Measurements from ENCODE around the gene LGI4. TPM values are rescaled to one million over a fixed set of nuclear protein-coding genes. Genes with fewer than 3 reads are reported as not detected.

The LGI4 gene
- total RNA-seq, 4 donors from 2014 or later = 32.0 to 58.6 (median 49.2) TPM

GRCh38 chr19:35075202-35076025, 59.4 kb downstream of the LGI4 start:
- TF ChIP-seq POLR2AphosphoS5 (IDR thresholded peaks at IDR 0.05) = no peak
- no peak for TF ChIP-seq EP300 (IDR thresholded peaks at IDR 0.05)
- no peak for TF ChIP-seq POLR2A (IDR thresholded peaks at IDR 0.05; ENCODE audit: low read depth)
- TF ChIP-seq CTCF (IDR thresholded peaks at IDR 0.05) = no peak
- Histone ChIP-seq H3K27me3 (no peaks in the 10 kb centered on the region), H3K4me3 (no peak overlapping the region), H3K4me1 (no peaks in the 10 kb centered on the region), H3K36me3 (no peaks in the 10 kb centered on the region), H3K9me3 (peaks cover 0 to 4% (median 4%) of the 10 kb centered on the region in 4 donors), H3K27ac (replicated peaks in 1 of 4) (no peak overlapping the region)
- 92% methylated on average over 15 of the region's 21 CpGs for WGBS
- intact Hi-C loops (cut with DNase I) = no loop called here
- no peak for DNase-seq (ENCODE audit: extremely low spot score)

Small RNAs within 50 kb of the gene (small RNA-seq; reads per million reads assigned to genes)
- 0 reads per million in 3 donors for gene AC020907.2

Other genes with a start within 250 kb of the LGI4 start
- 1 to 10 TPM; 1.3 to 9.6 (median 2.5) TPM for gene ZNF30, start 208.2 kb downstream of the LGI4 start, total RNA-seq
- gene ZNF792, start 170.8 kb downstream of the LGI4 start, total RNA-seq = 1 to 10 TPM; 4.6 to 8.4 (median 6.4) TPM
- gene GRAMD1A, start 134.7 kb downstream of the LGI4 start, total RNA-seq = 10 to 100 TPM; 27.8 to 55.3 (median 52.1) TPM
- 10 to 100 TPM in 3 of 4 donors, 1 to 10 TPM in 1; 8.3 to 15.7 (median 12.8) TPM for gene SCN1B, start 104.6 kb downstream of the LGI4 start, total RNA-seq
- under 1 TPM in 3 of 4 donors, not detected in 1; 0.33 to 0.86 (median 0.58) TPM for gene HPN, start 93.3 kb downstream of the LGI4 start, total RNA-seq
- gene FXYD3, start 19.2 kb downstream of the LGI4 start, total RNA-seq = 1 to 10 TPM in 3 of 4 donors, under 1 TPM in 1; 0.83 to 3.8 (median 3.1) TPM
- 10 to 100 TPM; 44.4 to 92.6 (median 70.7) TPM for gene FXYD1, start 3.8 kb upstream of the LGI4 start, total RNA-seq
- under 1 TPM in 1 of 4 donors, not detected in 3; 0.71 TPM for gene FXYD7, start 8.2 kb upstream of the LGI4 start, total RNA-seq
- gene FXYD5, start 19.7 kb upstream of the LGI4 start, total RNA-seq = 10 to 100 TPM; 26.6 to 49.3 (median 43.0) TPM
- not detected for gene FAM187B, start 93.7 kb upstream of the LGI4 start, total RNA-seq
- 10 to 100 TPM in 2 of 4 donors, 1 to 10 TPM in 2; 5.1 to 19.2 (median 10.8) TPM for gene LSR, start 113.9 kb upstream of the LGI4 start, total RNA-seq
- gene USF2, start 133.9 kb upstream of the LGI4 start, total RNA-seq = 100 to 1,000 TPM; 111 to 122 (median 116) TPM
- gene HAMP, start 147.5 kb upstream of the LGI4 start, total RNA-seq = not detected
- 1 to 10 TPM in 2 of 4 donors, under 1 TPM in 1, not detected in 1; 0.65 to 2.4 (median 1.2) TPM for gene MAG, start 157.1 kb upstream of the LGI4 start, total RNA-seq
- 10 to 100 TPM in 1 of 4 donors, 1 to 10 TPM in 3; 2.3 to 12.5 (median 3.7) TPM for gene CD22, start 194.1 kb upstream of the LGI4 start, total RNA-seq
- gene FFAR1, start 212.8 kb upstream of the LGI4 start, total RNA-seq = not detected
- gene FFAR3, start 223.4 kb upstream of the LGI4 start, total RNA-seq = 1 to 10 TPM in 1 of 4 donors, under 1 TPM in 1, not detected in 2; 0.17 to 2.3 TPM
- gene GPR42, start 236.0 kb upstream of the LGI4 start, total RNA-seq = under 1 TPM in 1 of 4 donors, not detected in 3; 0.17 TPM

All from esophagus muscularis mucosa (tissue), 4 donors.